H1 (cell line): ENCODE measurements around the gene TPM1. TPM values are rescaled to one million over a fixed set of nuclear protein-coding genes. Genes with fewer than 3 reads are reported as not detected.
A peak's percentile ranks its signal among the peaks of the same experiment; 100 is the strongest.
"Not testable (repeated sequence)": the region's sequence is repeated elsewhere in the genome, so short reads cannot be mapped to it uniquely, and the experiment has no call there.

Experiments used
- CTCF ChIA-PET: fragments of 300-600 bp; sonication (Branson Sonifier 250); formaldehyde crosslinking; loops from one replicate; lab custom pipeline; 2021; ENCODE audit not compliant: partially characterized antibody; lab: Charles Lee
- POLR2A ChIA-PET: fragments of 300-600 bp; sonication (Branson Sonifier 250); formaldehyde crosslinking; loops from one replicate; lab custom pipeline; 2021; ENCODE audit warnings: inconsistent platforms; ENCODE audit not compliant: partially characterized antibody; lab: Charles Lee
- DNase-seq, 2 experiments: peaks; one replicate each; pipeline versions ENCODE4 v3.0.0 to v3.0.0-alpha.2; 2010 to 2022; ENCODE audit warnings: low spot score in 2 of 2, low read depth in 1 of 2, mixed read lengths in 1 of 2
- FAIRE-seq: peaks from 2 replicates; lab custom pipeline; 2011; peaks lifted over from hg19 to GRCh38; lab: Jason Lieb, UNC
- H2AFZ ChIP-seq: 2 replicates; pipeline ENCODE4 v1.8.1; 2012; ENCODE audit warnings: low read length, inconsistent platforms
- H2AK5ac ChIP-seq: 2 replicates; pipeline ENCODE4 v1.6.1; 2013; ENCODE audit warnings: low read depth, low read length
- H2BK120ac ChIP-seq: replicated peaks from 2 replicates; pipeline ENCODE3; 2013; ENCODE audit warnings: low read depth, low read length, inconsistent platforms
- H2BK12ac ChIP-seq: 2 replicates; pipeline ENCODE4 v1.6.1; 2013; ENCODE audit warnings: low read depth, low read length
- H2BK15ac ChIP-seq: 2 replicates; pipeline ENCODE4 v1.6.1; 2013; ENCODE audit warnings: low read length
- H2BK20ac ChIP-seq: 2 replicates; pipeline ENCODE4 v1.6.1; 2013; ENCODE audit warnings: low read length
- H2BK5ac ChIP-seq: 2 replicates; pipeline ENCODE4 v1.6.1; 2013; ENCODE audit warnings: low read depth, low read length
- H3K14ac ChIP-seq: 2 replicates; pipeline ENCODE4 v1.6.1; 2013; ENCODE audit warnings: inconsistent platforms; ENCODE audit not compliant: insufficient read length
- H3K18ac ChIP-seq: 2 replicates; pipeline ENCODE4 v1.6.1; 2013; ENCODE audit warnings: low read length; ENCODE audit errors: extremely low read depth
- H3K23ac ChIP-seq: 2 replicates; pipeline ENCODE4 v1.6.1; 2013; ENCODE audit warnings: inconsistent platforms; ENCODE audit not compliant: insufficient read length
- H3K23me2 ChIP-seq: 2 replicates; pipeline ENCODE4 v1.6.1; 2013; ENCODE audit warnings: low read depth, low read length
- H3K27ac ChIP-seq: 2 replicates; pipeline ENCODE4 v1.6.1; 2011; ENCODE audit warnings: low read depth, low read length, inconsistent platforms
- H3K27me3 ChIP-seq, 4 experiments: replicated peaks in 1 of 4; 1 replicate in 1 of 4; 2 replicates in 3 of 4; pipeline versions ENCODE4 v1.6.1 to v1.8.1; 2011 to 2013; ENCODE audit warnings: low read length in 3 of 4, mild to moderate bottlenecking in 3 of 4, inconsistent platforms in 2 of 4, mixed read lengths in 2 of 4, moderate library complexity in 1 of 4; ENCODE audit not compliant: control insufficient read depth in 3 of 4, insufficient read depth in 3 of 4; ENCODE audit errors: extremely low read depth in 1 of 4
- H3K36me3 ChIP-seq, 4 experiments: 2 replicates each; pipeline versions ENCODE4 v1.6.1 to v1.8.1; 2011 to 2013; ENCODE audit warnings: mild to moderate bottlenecking in 4 of 4, low read length in 3 of 4, moderate library complexity in 2 of 4, control low read depth in 1 of 4, inconsistent platforms in 1 of 4; ENCODE audit not compliant: insufficient read depth in 4 of 4, control insufficient read depth in 2 of 4
- H3K4ac ChIP-seq: replicated peaks from 2 replicates; pipeline ENCODE3; 2013; ENCODE audit warnings: low read length, low read depth, mixed read lengths, inconsistent platforms; ENCODE audit not compliant: insufficient read length
- H3K4me1 ChIP-seq, 4 experiments: replicated peaks in 1 of 4; 1 replicate in 1 of 4; 2 replicates in 3 of 4; pipeline versions ENCODE4 v1.6.1 to v1.8.1; 2011 to 2013; ENCODE audit warnings: low read length in 3 of 4, inconsistent platforms in 2 of 4, mixed read lengths in 1 of 4; ENCODE audit not compliant: insufficient read depth in 4 of 4, control insufficient read depth in 3 of 4
- H3K4me2 ChIP-seq, 2 experiments: 2 replicates each; pipeline versions ENCODE4 v1.6.1 to v1.8.1; 2011 to 2013; ENCODE audit warnings: low read depth in 2 of 2, low read length in 2 of 2, control low read depth in 1 of 2, inconsistent platforms in 1 of 2, mild to moderate bottlenecking in 1 of 2; ENCODE audit not compliant: insufficient read depth in 1 of 2
- H3K4me3 ChIP-seq, 4 experiments: fragments of 200-600, 300-600 bp in 1 of 4; sonication (generic), shearing (Covaris generic), sonication (Bioruptor Twin) in 1 of 4; 2 replicates each; pipeline versions ENCODE4 v1.5.1 to v1.8.1; 2011 to 2016; ENCODE audit warnings: low read length in 4 of 4, low read depth in 3 of 4, control low read depth in 2 of 4, inconsistent platforms in 2 of 4, mild to moderate bottlenecking in 2 of 4, mixed read lengths in 1 of 4, moderate library complexity in 1 of 4; ENCODE audit not compliant: insufficient read depth in 2 of 4; ENCODE audit errors: extremely low read depth in 1 of 4
- H3K56ac ChIP-seq: replicated peaks from 2 replicates; pipeline ENCODE3; 2013; ENCODE audit warnings: low read depth, mild to moderate bottlenecking, mixed read lengths, low read length, inconsistent platforms; ENCODE audit not compliant: insufficient read length
- H3K79me1 ChIP-seq: 2 replicates; pipeline ENCODE4 v1.6.1; 2013; ENCODE audit warnings: low read depth, low read length, control low read depth
- H3K79me2 ChIP-seq, 2 experiments: 2 replicates each; pipeline versions ENCODE4 v1.6.1 to v1.8.1; 2012 to 2013; ENCODE audit warnings: low read length in 2 of 2, mild to moderate bottlenecking in 2 of 2, inconsistent platforms in 1 of 2; ENCODE audit not compliant: insufficient read depth in 2 of 2, control insufficient read depth in 1 of 2
- H3K9ac ChIP-seq, 4 experiments: replicated peaks in 1 of 4; 1 replicate in 1 of 4; 2 replicates in 3 of 4; pipeline versions ENCODE4 v1.6.1 to v1.8.1; 2011 to 2013; ENCODE audit warnings: low read depth in 3 of 4, low read length in 3 of 4, control low read depth in 2 of 4, mild to moderate bottlenecking in 2 of 4, moderate library complexity in 2 of 4, inconsistent platforms in 1 of 4; ENCODE audit errors: extremely low read depth in 1 of 4
- H3K9me3 ChIP-seq, 2 experiments: 2 replicates each; pipeline versions ENCODE4 v1.6.1 to v1.8.1; 2012 to 2013; ENCODE audit warnings: mild to moderate bottlenecking in 2 of 2, moderate library complexity in 2 of 2, control low read depth in 1 of 2, inconsistent platforms in 1 of 2, low read depth in 1 of 2, low read length in 1 of 2, mixed read lengths in 1 of 2; ENCODE audit not compliant: insufficient read depth in 2 of 2
- H4K20me1 ChIP-seq, 2 experiments: replicated peaks in 1 of 2; 2 replicates each; pipeline versions ENCODE3 to v1.8.1; 2011 to 2013; ENCODE audit warnings: inconsistent platforms in 2 of 2, low read length in 2 of 2, mild to moderate bottlenecking in 1 of 2; ENCODE audit not compliant: insufficient read depth in 2 of 2, control insufficient read depth in 1 of 2
- H4K5ac ChIP-seq: 2 replicates; pipeline ENCODE4 v1.6.1; 2013; ENCODE audit warnings: low read length, low read depth, mixed read lengths, inconsistent platforms; ENCODE audit not compliant: insufficient read length
- H4K8ac ChIP-seq: 2 replicates; pipeline ENCODE4 v1.8.0; 2013; ENCODE audit warnings: mild to moderate bottlenecking, moderate library complexity, low read length, inconsistent platforms; ENCODE audit not compliant: insufficient read depth; ENCODE audit errors: extremely low read depth
- H4K91ac ChIP-seq: replicated peaks from 2 replicates; pipeline ENCODE3; 2013; ENCODE audit warnings: low read length, mixed read lengths, inconsistent platforms; ENCODE audit not compliant: insufficient read length
- EGR1 ChIP-seq: IDR thresholded peaks from 2 replicates; pipeline ENCODE4 v1.6.1; 2011; ENCODE audit warnings: low read depth, low read length, borderline replicate concordance
- KDM1A ChIP-seq: fragments of 200-600, 300-600 bp; sonication (generic); IDR thresholded peaks from 2 replicates; pipeline ENCODE4 v1.7.1; 2016; ENCODE audit warnings: mild to moderate bottlenecking, low read length, borderline replicate concordance
- WGBS, 2 experiments: shearing (Covaris generic) in 1 of 2; methylation state at CpG; one replicate each; pipeline versions ENCODE4 v1.1.6 to v1.1.7; 2013 to 2015; ENCODE audit warnings: low lambda C conversion rate in 2 of 2, mixed read lengths in 2 of 2, inconsistent platforms in 1 of 2, low coverage in 1 of 2, missing lambda C conversion rate in 1 of 2; ENCODE audit not compliant: insufficient replicate concordance in 2 of 2, insufficient coverage in 1 of 2, insufficient read length in 1 of 2; ENCODE audit errors: extremely low coverage in 1 of 2, missing lambda C conversion rate in 1 of 2; 5-methylcytosine and 5-hydroxymethylcytosine counted together
- polyA plus RNA-seq, 7 experiments: library from polyadenylated mRNA; depleted of rRNA in 3 of 7; stranded (reverse) in 5 of 7; unstranded in 2 of 7; fragments of >200 nt in 5 of 7; fragments of 200-250 nt in 2 of 7; gene quantifications; 1 replicate in 5 of 7; 2 replicates in 1 of 7; 4 replicates in 1 of 7; pipeline versions ENCODE4 v1.2.1 to v1.2.3, GENCODE V29; 2011 to 2013; ENCODE audit warnings: missing spikeins in 2 of 7, mixed read lengths in 2 of 7
- total RNA-seq: library from RNA; stranded (reverse); fragmentation: NEBNext Ultra II Directional; extraction: Animal tissue kit (Norgen Biotek cat#: 25700); gene quantifications from 2 replicates; pipeline ENCODE4 v1.2.1, GENCODE V29; 2021

The TPM1 gene
- total and polyA plus RNA-seq, 2 of the 8 experiments (the other 6 are each of a cell fraction or from before 2014, with no cell fraction given): 258 to 579 TPM

GRCh38 chr15:63104727-63105126, 62.2 kb downstream of the TPM1 start (continued):
- no peak for TF ChIP-seq KDM1A
- TF ChIP-seq EGR1: no peak
- TF ChIP-seq, all 59 proteins: peak for 0

GRCh38 chr15:63105354-63105753, 62.8 kb downstream of the TPM1 start:
- H2BK120ac ChIP-seq, H3K4me1 ChIP-seq, H2AFZ ChIP-seq, H2AK5ac ChIP-seq, H3K9ac ChIP-seq, H3K27ac ChIP-seq, H4K20me1 ChIP-seq, H3K79me2 ChIP-seq, H4K5ac ChIP-seq, H2BK5ac ChIP-seq, H2BK15ac ChIP-seq, H4K91ac ChIP-seq, H3K27me3 ChIP-seq, H3K14ac ChIP-seq, H3K18ac ChIP-seq, H3K4me2 ChIP-seq, H3K23ac ChIP-seq, H2BK12ac ChIP-seq, H3K4me3 ChIP-seq, H4K8ac ChIP-seq, H3K36me3 ChIP-seq, FAIRE-seq, H3K56ac ChIP-seq, H3K9me3 ChIP-seq, H3K79me1 ChIP-seq, H3K23me2 ChIP-seq, H3K4ac ChIP-seq, H2BK20ac ChIP-seq: not testable (repeated sequence)
- POLR2A ChIA-PET: interaction anchor here (0.9 kb wide), 1 partner anchor 32 kb away, joined by 3 read pairs; no protein-coding TSS in a partner anchor
- peak in 1 of 2 experiments; percentile 38 for DNase-seq
- 84% methylated on average over 8 of the region's 8 CpGs; no CpG with 5 or more reads in 1 of the 2 experiments for WGBS, 2 experiments
- CTCF ChIA-PET: interaction anchor here (0.6 to 1.4 kb wide), 3 partner anchors 10 to 332 kb away, joined by 3 to 6 read pairs (median 3); no protein-coding TSS in a partner anchor
